A673 (cell line): ENCODE results near the gene SLC25A13. TPM values are rescaled to one million over a fixed set of nuclear protein-coding genes. Genes with fewer than 3 reads are reported as not detected.

Experiments used
- BruUV-seq: library from RNA; stranded (reverse); fragments of 400-500 nt; replicated peaks from 2 replicates; lab custom pipeline; 2021; lab: Mats Ljungman, UMichigan
- CTCF ChIA-PET: fragments of 300-600 bp; sonication (Branson Sonifier 250); formaldehyde crosslinking; loops from one replicate; lab custom pipeline; 2022; ENCODE audit warnings: antibody characterized with exemption; lab: Charles Lee
- POLR2A ChIA-PET: fragments of 300-600 bp; sonication (Branson Sonifier 250); formaldehyde crosslinking; loops from one replicate; lab custom pipeline; 2022; ENCODE audit warnings: antibody characterized with exemption; ENCODE audit not compliant: low non-redundant PET; lab: Charles Lee
- DNase-seq: peaks from one replicate; pipeline ENCODE4 v3.0.0-alpha.2; 2015; ENCODE audit warnings: low spot score
- H3K27ac ChIP-seq: fragments of 200-600 bp; sonication (generic); 2 replicates; pipeline ENCODE4 v1.5.1; 2016; ENCODE audit warnings: mixed run types, low read depth, mild to moderate bottlenecking, mixed read lengths, antibody characterized with exemption, low read length; ENCODE audit not compliant: poor library complexity, severe bottlenecking
- H3K27me3 ChIP-seq: fragments of 200-600 bp; sonication (generic); replicated peaks from 2 replicates; pipeline ENCODE4 v1.6.1; 2017; ENCODE audit warnings: mixed run types, low read depth, mild to moderate bottlenecking, mixed read lengths, antibody characterized with exemption, low read length; ENCODE audit not compliant: insufficient read depth, poor library complexity
- H3K36me3 ChIP-seq: fragments of 200-600 bp; sonication (generic); 2 replicates; pipeline ENCODE4 v1.6.1; 2016; ENCODE audit warnings: mixed run types, mild to moderate bottlenecking, mixed read lengths, antibody characterized with exemption, low read length; ENCODE audit not compliant: insufficient read depth, poor library complexity, severe bottlenecking
- H3K4me1 ChIP-seq: fragments of 200-600 bp; sonication (generic); 2 replicates; pipeline ENCODE4 v1.6.1; 2017; ENCODE audit warnings: mixed run types, mild to moderate bottlenecking, mixed read lengths, antibody characterized with exemption, low read length; ENCODE audit not compliant: insufficient read depth, poor library complexity, severe bottlenecking
- H3K4me3 ChIP-seq: fragments of 200-600 bp; sonication (generic); 2 replicates; pipeline ENCODE4 v1.5.1; 2016; ENCODE audit warnings: low read depth, mixed run types, mild to moderate bottlenecking, mixed read lengths, low read length; ENCODE audit not compliant: poor library complexity, severe bottlenecking
- H3K9me3 ChIP-seq: fragments of 200-600 bp; sonication (generic); 2 replicates; pipeline ENCODE4 v1.6.1; 2016; ENCODE audit warnings: mixed run types, low read depth, mild to moderate bottlenecking, mixed read lengths, antibody characterized with exemption, low read length; ENCODE audit not compliant: poor library complexity, severe bottlenecking
- EZH2 ChIP-seq: fragments of 200-600 bp; sonication (generic); IDR thresholded peaks from 2 replicates; pipeline ENCODE4 v1.6.1; 2017; ENCODE audit warnings: borderline replicate concordance, low read depth, mild to moderate bottlenecking, mixed read lengths, antibody characterized with exemption, low read length; ENCODE audit not compliant: poor library complexity, severe bottlenecking
- intact Hi-C: fragments of 100-400 bp; cut with micrococcal nuclease; formaldehyde crosslinking; loops from one replicate; pipeline ENCODE4 v1.10.0; 2022; ENCODE audit not compliant: unreplicated experiment
- total RNA-seq: library from RNA; stranded (reverse); gene quantifications from 2 replicates; pipeline ENCODE4 v1.2.3, GENCODE V29; 2021
- TF ChIP-seq, protein P1 (sequence below): fragments of 300-800, 200-600 bp; sonication (generic); conservative IDR thresholded peaks from 2 replicates; pipeline ENCODE4 v1.5.1; 2017; ENCODE audit warnings: low read depth, mild to moderate bottlenecking, antibody characterized with exemption, low read length, moderate library complexity, mixed read lengths

SLC25A13 gene
- total RNA-seq, 1 experiment from 2014 or later, result 22.7 TPM

DNA sequence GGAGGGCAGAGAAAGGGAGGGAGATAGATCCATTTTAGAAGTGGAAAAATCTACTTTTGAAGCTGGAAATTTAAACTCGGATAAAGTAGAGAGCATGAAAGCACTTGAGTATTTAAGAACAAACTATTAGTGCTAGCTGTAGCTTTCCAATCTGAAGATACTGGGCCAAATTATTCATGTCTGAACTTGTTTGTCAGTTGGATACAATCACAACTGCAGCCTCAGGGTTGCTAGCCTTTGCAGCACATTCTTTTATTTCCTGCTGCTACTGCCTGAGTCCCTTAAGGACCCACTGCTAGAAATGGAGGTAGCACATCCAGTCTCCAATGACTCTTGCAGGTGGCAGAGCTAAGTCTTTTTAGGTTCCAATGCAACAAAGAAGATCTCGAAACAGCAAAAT lies 8.3 kb upstream of the SLC25A13 start:
- intact Hi-C loops, result no loop called here
- no peak for DNase-seq
- POLR2A ChIA-PET, result no interaction called here
- Histone ChIP-seq H3K4me3 (no peak overlapping the region), H3K27me3 (no peaks in the 10 kb centered on the region), H3K9me3 (no peaks in the 10 kb centered on the region), H3K27ac (no peak overlapping the region), H3K36me3 (no peaks in the 10 kb centered on the region), H3K4me1 (peaks cover 13% of the 10 kb centered on the region)
- TF ChIP-seq, protein P1, sequence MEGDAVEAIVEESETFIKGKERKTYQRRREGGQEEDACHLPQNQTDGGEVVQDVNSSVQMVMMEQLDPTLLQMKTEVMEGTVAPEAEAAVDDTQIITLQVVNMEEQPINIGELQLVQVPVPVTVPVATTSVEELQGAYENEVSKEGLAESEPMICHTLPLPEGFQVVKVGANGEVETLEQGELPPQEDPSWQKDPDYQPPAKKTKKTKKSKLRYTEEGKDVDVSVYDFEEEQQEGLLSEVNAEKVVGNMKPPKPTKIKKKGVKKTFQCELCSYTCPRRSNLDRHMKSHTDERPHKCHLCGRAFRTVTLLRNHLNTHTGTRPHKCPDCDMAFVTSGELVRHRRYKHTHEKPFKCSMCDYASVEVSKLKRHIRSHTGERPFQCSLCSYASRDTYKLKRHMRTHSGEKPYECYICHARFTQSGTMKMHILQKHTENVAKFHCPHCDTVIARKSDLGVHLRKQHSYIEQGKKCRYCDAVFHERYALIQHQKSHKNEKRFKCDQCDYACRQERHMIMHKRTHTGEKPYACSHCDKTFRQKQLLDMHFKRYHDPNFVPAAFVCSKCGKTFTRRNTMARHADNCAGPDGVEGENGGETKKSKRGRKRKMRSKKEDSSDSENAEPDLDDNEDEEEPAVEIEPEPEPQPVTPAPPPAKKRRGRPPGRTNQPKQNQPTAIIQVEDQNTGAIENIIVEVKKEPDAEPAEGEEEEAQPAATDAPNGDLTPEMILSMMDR, result no peak
- TF ChIP-seq EZH2, result no peak
- CTCF ChIA-PET, result no interaction called here
- no TSS peak for BruUV-seq

DNA sequence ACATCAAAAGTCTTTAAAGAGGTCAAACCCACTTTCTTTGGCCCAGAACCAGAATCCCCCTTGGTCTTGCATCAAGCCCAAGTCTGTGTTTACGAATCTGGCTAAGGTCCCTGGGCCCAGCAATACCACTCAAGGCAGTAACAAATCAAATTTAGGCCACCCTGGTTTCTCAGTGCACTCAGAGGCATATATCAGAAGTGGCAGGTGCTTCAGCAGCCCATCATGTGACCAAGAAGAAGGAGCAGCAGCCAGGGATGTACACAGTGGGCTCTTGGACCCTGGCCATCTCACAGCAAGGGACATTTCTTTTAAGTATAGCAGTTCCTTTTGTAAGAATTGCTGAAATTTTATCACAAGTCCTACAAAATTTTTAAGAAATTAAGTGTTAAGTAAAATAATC lies 7.3 kb upstream of the SLC25A13 start:
- H3K9me3 ChIP-seq, result no peaks in the 10 kb centered on the region
- intact Hi-C loops, result no loop called here
- CTCF ChIA-PET, result no interaction called here

DNA sequence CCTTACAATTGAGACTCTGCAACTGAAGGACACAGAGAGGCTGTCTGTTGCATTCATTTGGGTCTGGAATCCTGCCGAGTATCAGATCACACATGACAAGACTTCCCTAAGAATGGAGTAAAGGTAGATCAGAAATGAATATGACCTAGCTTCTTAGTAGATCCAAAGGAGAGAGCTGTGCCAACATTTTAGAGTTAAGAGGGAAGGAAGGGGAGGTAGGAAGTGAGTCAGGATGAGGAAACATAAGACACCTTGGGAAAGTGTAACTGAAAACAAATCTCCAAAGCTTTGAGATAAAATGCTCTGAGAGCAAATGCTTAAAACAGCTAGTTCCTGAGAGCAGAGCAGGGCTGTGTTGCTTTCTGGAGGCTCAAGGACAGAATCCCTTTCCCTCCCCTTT lies 6.1 kb upstream of the SLC25A13 start:
- ChIA-PET CTCF (no interaction called here), POLR2A (no interaction called here)
- DNase-seq, result no peak
- no peak overlapping the region for H3K27ac ChIP-seq
- intact Hi-C loops, result no loop called here
- BruUV-seq, result no TSS peak
- H3K36me3 ChIP-seq, result no peaks in the 10 kb centered on the region
- no peak for TF ChIP-seq EZH2
- TF ChIP-seq, protein P1, result no peak
- H3K27me3 ChIP-seq, result no peaks in the 10 kb centered on the region
- H3K9me3 ChIP-seq, result no peaks in the 10 kb centered on the region
- H3K4me3 ChIP-seq, result no peak overlapping the region
- peaks cover 13% of the 10 kb centered on the region for H3K4me1 ChIP-seq

More for the DNA sequence above, 7.3 kb upstream of the SLC25A13 start:
- peaks cover 13% of the 10 kb centered on the region for H3K4me1 ChIP-seq
- TF ChIP-seq, protein P1, result no peak
- BruUV-seq, result no TSS peak
- no peak overlapping the region for H3K4me3 ChIP-seq
- H3K27me3 ChIP-seq, result no peaks in the 10 kb centered on the region
- POLR2A ChIA-PET, result no interaction called here
- H3K36me3 ChIP-seq, result no peaks in the 10 kb centered on the region
- no peak overlapping the region for H3K27ac ChIP-seq
- peak; percentile 43 for DNase-seq
